ENCODE measurements around the gene APOBEC3H. TPM values are rescaled to one million over a fixed set of nuclear protein-coding genes. Genes with fewer than 3 reads are reported as not detected.
A peak's percentile ranks its signal among the peaks of the same experiment; 100 is the strongest.

APOBEC3H gene
- total RNA-seq, 1 experiment from 2014 or later: not detected

DNA sequence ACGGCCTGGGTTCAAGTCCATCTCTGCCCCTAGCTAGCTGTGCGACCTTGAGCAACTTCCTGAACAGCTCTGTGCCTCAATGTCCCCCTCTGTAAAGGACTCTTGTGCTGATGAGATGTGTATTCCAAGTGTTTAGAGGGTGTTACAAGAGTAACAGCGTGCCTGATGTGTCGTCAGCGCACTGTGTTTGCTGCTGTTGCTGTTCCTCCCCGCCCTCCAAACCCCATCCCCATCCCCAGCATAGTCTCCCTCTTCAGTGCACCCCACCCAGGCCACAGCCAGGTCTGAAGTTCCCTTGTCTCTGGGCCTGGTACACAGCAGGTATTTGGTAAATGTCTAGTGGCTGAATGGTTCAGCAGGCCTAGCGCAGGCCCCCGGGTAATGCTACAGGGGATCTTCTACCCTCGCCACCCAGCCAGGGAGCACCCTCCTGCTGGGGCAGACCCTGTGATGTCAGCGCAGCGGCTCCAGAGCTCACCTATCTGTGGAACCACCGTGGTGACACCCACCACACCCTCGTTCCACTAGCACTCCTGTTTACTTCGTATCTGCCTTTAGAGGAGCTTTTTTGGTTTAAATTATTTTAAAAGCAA, 45.1 kb downstream of the APOBEC3H start:
- H3K36me3 ChIP-seq (ENCODE audit: control insufficient read depth, insufficient read depth, low read length): no peaks in the 10 kb centered on the region
- no peak for ATAC-seq
- H3K27me3 ChIP-seq (ENCODE audit: control insufficient read depth, insufficient read depth, low read length): no peaks in the 10 kb centered on the region
- intact Hi-C loops (cut with micrococcal nuclease; ENCODE audit: unreplicated experiment): no loop called here
- no TSS peak for BruUV-seq (replicated peaks)
- ChIA-PET POLR2A (no interaction called here), CTCF (no interaction called here)
- H3K4me1 ChIP-seq (ENCODE audit: control insufficient read depth, insufficient read depth, low read length): peaks cover 7% of the 10 kb centered on the region; the same call in 1 of the 2 replicates
- H3K9me3 ChIP-seq (ENCODE audit: control insufficient read depth, insufficient read depth, low read depth, low read length): no peaks in the 10 kb centered on the region
- no peak overlapping the region for H3K27ac ChIP-seq (ENCODE audit: low read length)
- TF ChIP-seq, protein P1, sequence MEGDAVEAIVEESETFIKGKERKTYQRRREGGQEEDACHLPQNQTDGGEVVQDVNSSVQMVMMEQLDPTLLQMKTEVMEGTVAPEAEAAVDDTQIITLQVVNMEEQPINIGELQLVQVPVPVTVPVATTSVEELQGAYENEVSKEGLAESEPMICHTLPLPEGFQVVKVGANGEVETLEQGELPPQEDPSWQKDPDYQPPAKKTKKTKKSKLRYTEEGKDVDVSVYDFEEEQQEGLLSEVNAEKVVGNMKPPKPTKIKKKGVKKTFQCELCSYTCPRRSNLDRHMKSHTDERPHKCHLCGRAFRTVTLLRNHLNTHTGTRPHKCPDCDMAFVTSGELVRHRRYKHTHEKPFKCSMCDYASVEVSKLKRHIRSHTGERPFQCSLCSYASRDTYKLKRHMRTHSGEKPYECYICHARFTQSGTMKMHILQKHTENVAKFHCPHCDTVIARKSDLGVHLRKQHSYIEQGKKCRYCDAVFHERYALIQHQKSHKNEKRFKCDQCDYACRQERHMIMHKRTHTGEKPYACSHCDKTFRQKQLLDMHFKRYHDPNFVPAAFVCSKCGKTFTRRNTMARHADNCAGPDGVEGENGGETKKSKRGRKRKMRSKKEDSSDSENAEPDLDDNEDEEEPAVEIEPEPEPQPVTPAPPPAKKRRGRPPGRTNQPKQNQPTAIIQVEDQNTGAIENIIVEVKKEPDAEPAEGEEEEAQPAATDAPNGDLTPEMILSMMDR (IDR thresholded peaks at IDR 0.05): no peak
- TF ChIP-seq TCF7L2 (IDR thresholded peaks at IDR 0.05; ENCODE audit: low read depth, low read length) (no peak), POLR2AphosphoS5 (IDR thresholded peaks at IDR 0.05; ENCODE audit: low read depth, low read length) (no peak), SIN3A (IDR thresholded peaks at IDR 0.05; ENCODE audit: borderline replicate concordance, insufficient read depth, low read depth, low read length) (no peak)
- TF ChIP-seq, protein P2, sequence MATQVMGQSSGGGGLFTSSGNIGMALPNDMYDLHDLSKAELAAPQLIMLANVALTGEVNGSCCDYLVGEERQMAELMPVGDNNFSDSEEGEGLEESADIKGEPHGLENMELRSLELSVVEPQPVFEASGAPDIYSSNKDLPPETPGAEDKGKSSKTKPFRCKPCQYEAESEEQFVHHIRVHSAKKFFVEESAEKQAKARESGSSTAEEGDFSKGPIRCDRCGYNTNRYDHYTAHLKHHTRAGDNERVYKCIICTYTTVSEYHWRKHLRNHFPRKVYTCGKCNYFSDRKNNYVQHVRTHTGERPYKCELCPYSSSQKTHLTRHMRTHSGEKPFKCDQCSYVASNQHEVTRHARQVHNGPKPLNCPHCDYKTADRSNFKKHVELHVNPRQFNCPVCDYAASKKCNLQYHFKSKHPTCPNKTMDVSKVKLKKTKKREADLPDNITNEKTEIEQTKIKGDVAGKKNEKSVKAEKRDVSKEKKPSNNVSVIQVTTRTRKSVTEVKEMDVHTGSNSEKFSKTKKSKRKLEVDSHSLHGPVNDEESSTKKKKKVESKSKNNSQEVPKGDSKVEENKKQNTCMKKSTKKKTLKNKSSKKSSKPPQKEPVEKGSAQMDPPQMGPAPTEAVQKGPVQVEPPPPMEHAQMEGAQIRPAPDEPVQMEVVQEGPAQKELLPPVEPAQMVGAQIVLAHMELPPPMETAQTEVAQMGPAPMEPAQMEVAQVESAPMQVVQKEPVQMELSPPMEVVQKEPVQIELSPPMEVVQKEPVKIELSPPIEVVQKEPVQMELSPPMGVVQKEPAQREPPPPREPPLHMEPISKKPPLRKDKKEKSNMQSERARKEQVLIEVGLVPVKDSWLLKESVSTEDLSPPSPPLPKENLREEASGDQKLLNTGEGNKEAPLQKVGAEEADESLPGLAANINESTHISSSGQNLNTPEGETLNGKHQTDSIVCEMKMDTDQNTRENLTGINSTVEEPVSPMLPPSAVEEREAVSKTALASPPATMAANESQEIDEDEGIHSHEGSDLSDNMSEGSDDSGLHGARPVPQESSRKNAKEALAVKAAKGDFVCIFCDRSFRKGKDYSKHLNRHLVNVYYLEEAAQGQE (IDR thresholded peaks at IDR 0.05; ENCODE audit: insufficient read depth in 1 of 2, low read depth in 2 of 2, low read length in 1 of 2): no peak
- H3K4me3 ChIP-seq (ENCODE audit: low read depth in 2 of 2, low read length in 2 of 2): no peak overlapping the region
- in situ Hi-C loops (cut with HindIII; ENCODE audit: low pct_unique_long_range_greater_than_20kb, low sequenced_read_pairs): no loop called here
- DNase-seq (ENCODE audit: low read depth, low spot score): no peak

DNA sequence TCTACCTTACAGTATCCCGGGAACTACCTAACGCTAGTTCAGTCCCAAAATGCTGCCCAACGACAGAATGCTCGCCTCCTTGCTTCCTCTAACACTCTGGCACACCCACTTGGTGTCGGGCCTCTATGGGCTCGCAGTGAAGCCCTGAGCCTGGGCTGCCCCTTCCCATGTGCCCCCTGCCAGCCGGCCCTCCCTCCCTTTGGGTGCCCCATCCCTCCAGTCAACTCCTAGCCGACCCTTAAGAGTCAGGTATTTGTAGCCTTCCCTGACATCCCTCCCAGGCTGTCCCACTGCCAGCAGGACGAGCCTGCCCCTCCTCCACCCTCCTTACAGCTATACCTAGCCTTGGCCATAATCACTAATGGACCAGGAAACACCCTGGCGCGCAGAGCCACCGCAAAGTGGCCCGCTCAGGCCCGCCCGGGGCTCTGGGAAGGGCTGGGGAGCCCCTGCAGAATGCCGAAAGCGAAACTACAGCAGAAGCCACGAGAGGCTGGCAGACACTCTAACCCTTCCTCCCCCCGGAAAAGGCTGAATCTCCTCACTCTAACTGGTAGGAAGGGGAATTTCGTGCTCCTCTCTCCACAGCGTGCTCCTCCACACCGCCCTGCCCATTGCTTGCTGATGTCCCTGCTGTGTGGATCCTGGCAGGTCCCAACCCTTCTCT, 47.2 kb downstream of the APOBEC3H start:
- intact Hi-C loops (cut with micrococcal nuclease; ENCODE audit: unreplicated experiment) (no loop called here), in situ Hi-C loops (cut with HindIII; ENCODE audit: low pct_unique_long_range_greater_than_20kb, low sequenced_read_pairs) (no loop called here)
- Histone ChIP-seq H3K4me1 (ENCODE audit: control insufficient read depth, insufficient read depth, low read length) (peaks cover 7% of the 10 kb centered on the region; the same call in 1 of the 2 replicates), H3K27ac (ENCODE audit: low read length) (peak overlapping the region; percentile 78), H3K4me3 (ENCODE audit: low read depth in 2 of 2, low read length in 2 of 2) (peak overlapping the region; percentile 82 to 84), H3K27me3 (ENCODE audit: control insufficient read depth, insufficient read depth, low read length) (no peaks in the 10 kb centered on the region), H3K36me3 (ENCODE audit: control insufficient read depth, insufficient read depth, low read length) (no peaks in the 10 kb centered on the region), H3K9me3 (ENCODE audit: control insufficient read depth, insufficient read depth, low read depth, low read length) (no peaks in the 10 kb centered on the region)
- CTCF ChIA-PET: no interaction called here
- peak; percentile 49 for ATAC-seq
- no TSS peak for BruUV-seq (replicated peaks)
- POLR2A ChIA-PET: no interaction called here
- DNase-seq (ENCODE audit: low read depth, low spot score): no peak
- TF ChIP-seq TCF7L2 (IDR thresholded peaks at IDR 0.05; ENCODE audit: low read depth, low read length) (no peak), SIN3A (IDR thresholded peaks at IDR 0.05; ENCODE audit: borderline replicate concordance, insufficient read depth, low read depth, low read length) (no peak), POLR2AphosphoS5 (IDR thresholded peaks at IDR 0.05; ENCODE audit: low read depth, low read length) (no peak)
- TF ChIP-seq, protein P2 (IDR thresholded peaks at IDR 0.05; ENCODE audit: insufficient read depth in 1 of 2, low read depth in 2 of 2, low read length in 1 of 2): no peak
- TF ChIP-seq, protein P1 (IDR thresholded peaks at IDR 0.05): no peak

All from Panc1 (cell line).